MM.1S (cell line): Measurements from ENCODE around the gene CACNA1E.

Source experiments
- DNase-seq: peaks from one replicate; pipeline ENCODE4 v3.0.0-alpha.2; 2015
- H2AFZ ChIP-seq: fragments of 300-600 bp; sonication (generic); 2 replicates; pipeline ENCODE4 v1.6.0; 2016; ENCODE audit warnings: antibody characterized with exemption, low read length
- H3F3A ChIP-seq: fragments of 300-600 bp; sonication (generic); 2 replicates; pipeline ENCODE4 v1.6.1; 2016; ENCODE audit warnings: mild to moderate bottlenecking, antibody characterized with exemption, low read length, moderate library complexity, mixed read lengths; ENCODE audit not compliant: insufficient read depth
- H3K27ac ChIP-seq: fragments of 300-600 bp; sonication (generic); 2 replicates; pipeline ENCODE4 v1.5.1; 2016; ENCODE audit warnings: mild to moderate bottlenecking, low read length
- H3K27me3 ChIP-seq: fragments of 300-600 bp; sonication (generic); replicated peaks from 2 replicates; pipeline ENCODE4 v1.6.0; 2016; ENCODE audit warnings: low read length; ENCODE audit not compliant: insufficient read depth
- H3K36me3 ChIP-seq: fragments of 300-600 bp; sonication (generic); replicated peaks from 2 replicates; pipeline ENCODE4 v1.6.1; 2016; ENCODE audit warnings: mild to moderate bottlenecking, low read length, mixed read lengths; ENCODE audit not compliant: insufficient read depth
- H3K4me1 ChIP-seq: fragments of 300-600 bp; sonication (generic); 2 replicates; pipeline ENCODE4 v1.6.1; 2016; ENCODE audit warnings: low read length, mixed read lengths
- H3K4me2 ChIP-seq: fragments of 300-600 bp; sonication (generic); 2 replicates; pipeline ENCODE4 v1.6.0; 2016; ENCODE audit warnings: low read depth, low read length
- H3K4me3 ChIP-seq: fragments of 300-600 bp; sonication (generic); 2 replicates; pipeline ENCODE4 v1.5.1; 2016; ENCODE audit warnings: low read length, mixed read lengths
- H3K79me2 ChIP-seq: fragments of 300-600 bp; sonication (generic); 2 replicates; pipeline ENCODE4 v1.6.1; 2016; ENCODE audit warnings: mixed run types, low read length, mixed read lengths
- H3K9ac ChIP-seq: fragments of 300-600 bp; sonication (generic); 2 replicates; pipeline ENCODE4 v1.6.1; 2016; ENCODE audit warnings: low read length, mixed read lengths
- H3K9me2 ChIP-seq: fragments of 300-600 bp; sonication (generic); replicated peaks from 2 replicates; pipeline ENCODE4 v1.6.1; 2016; ENCODE audit warnings: mild to moderate bottlenecking, low read length, mixed read lengths; ENCODE audit not compliant: insufficient read depth
- H3K9me3 ChIP-seq: fragments of 300-600 bp; sonication (generic); replicated peaks from 2 replicates; pipeline ENCODE4 v1.6.1; 2016; ENCODE audit warnings: mild to moderate bottlenecking, low read length, mixed read lengths; ENCODE audit not compliant: insufficient read depth
- H4K20me1 ChIP-seq: fragments of 300-600 bp; sonication (generic); 2 replicates; pipeline ENCODE4 v1.6.1; 2016; ENCODE audit warnings: mild to moderate bottlenecking, low read length, moderate library complexity, mixed read lengths; ENCODE audit not compliant: insufficient read depth
- EZH2 ChIP-seq: fragments of 300-600 bp; sonication (generic); optimal IDR thresholded peaks from 2 replicates; pipeline ENCODE3; 2017; ENCODE audit warnings: low read depth, mild to moderate bottlenecking, antibody characterized with exemption, low read length, mixed read lengths
- EZH2phosphoT487 ChIP-seq: fragments of 300-600 bp; sonication (generic); IDR thresholded peaks from 2 replicates; pipeline ENCODE4 v1.6.1; 2018; ENCODE audit warnings: antibody characterized with exemption, low read length
- TF ChIP-seq, protein P1 (sequence below): fragments of 300-600 bp; sonication (generic); IDR thresholded peaks from 2 replicates; pipeline ENCODE4 v1.5.1; 2016; ENCODE audit warnings: antibody characterized with exemption, low read length, mixed read lengths

CACNA1E gene

DNA sequence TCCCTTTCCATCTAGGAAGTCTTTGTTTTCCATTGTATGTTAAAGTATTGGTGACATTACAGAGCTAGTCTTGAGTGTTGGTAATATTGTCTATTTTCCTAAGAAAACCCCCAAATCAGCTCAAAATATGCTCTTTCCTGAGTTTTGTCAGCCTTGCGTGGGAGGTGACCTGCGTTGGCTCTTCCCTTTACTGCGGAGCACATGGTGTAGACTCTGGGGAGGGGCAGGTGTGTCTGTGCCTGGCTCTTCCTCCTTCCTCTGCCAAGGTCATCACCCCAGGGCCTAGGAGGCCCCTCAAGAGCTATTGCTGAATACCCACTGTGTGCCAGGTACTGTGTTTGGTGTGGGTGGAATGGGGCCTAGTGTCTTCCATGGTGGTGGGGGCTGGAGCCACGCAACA is 33.4 kb downstream of the CACNA1E start:
- Histone ChIP-seq H3K79me2 (no peaks in the 10 kb centered on the region), H3K4me3 (no peak overlapping the region), H3K9me3 (no peaks in the 10 kb centered on the region), H4K20me1 (no peaks in the 10 kb centered on the region), H3K4me2 (no peak overlapping the region), H3F3A (no peaks in the 10 kb centered on the region), H3K9ac (no peak overlapping the region), H3K36me3 (no peaks in the 10 kb centered on the region), H3K9me2 (no peaks in the 10 kb centered on the region), H3K27me3 (no peaks in the 10 kb centered on the region), H3K4me1 (peaks cover 20% of the 10 kb centered on the region; the same call in 1 of the 2 replicates), H3K27ac (no peak overlapping the region), H2AFZ (no peak overlapping the region)
- TF ChIP-seq, protein P1, sequence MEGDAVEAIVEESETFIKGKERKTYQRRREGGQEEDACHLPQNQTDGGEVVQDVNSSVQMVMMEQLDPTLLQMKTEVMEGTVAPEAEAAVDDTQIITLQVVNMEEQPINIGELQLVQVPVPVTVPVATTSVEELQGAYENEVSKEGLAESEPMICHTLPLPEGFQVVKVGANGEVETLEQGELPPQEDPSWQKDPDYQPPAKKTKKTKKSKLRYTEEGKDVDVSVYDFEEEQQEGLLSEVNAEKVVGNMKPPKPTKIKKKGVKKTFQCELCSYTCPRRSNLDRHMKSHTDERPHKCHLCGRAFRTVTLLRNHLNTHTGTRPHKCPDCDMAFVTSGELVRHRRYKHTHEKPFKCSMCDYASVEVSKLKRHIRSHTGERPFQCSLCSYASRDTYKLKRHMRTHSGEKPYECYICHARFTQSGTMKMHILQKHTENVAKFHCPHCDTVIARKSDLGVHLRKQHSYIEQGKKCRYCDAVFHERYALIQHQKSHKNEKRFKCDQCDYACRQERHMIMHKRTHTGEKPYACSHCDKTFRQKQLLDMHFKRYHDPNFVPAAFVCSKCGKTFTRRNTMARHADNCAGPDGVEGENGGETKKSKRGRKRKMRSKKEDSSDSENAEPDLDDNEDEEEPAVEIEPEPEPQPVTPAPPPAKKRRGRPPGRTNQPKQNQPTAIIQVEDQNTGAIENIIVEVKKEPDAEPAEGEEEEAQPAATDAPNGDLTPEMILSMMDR = no peak
- TF ChIP-seq EZH2phosphoT487 = no peak
- no peak for TF ChIP-seq EZH2
- no peak for DNase-seq

DNA sequence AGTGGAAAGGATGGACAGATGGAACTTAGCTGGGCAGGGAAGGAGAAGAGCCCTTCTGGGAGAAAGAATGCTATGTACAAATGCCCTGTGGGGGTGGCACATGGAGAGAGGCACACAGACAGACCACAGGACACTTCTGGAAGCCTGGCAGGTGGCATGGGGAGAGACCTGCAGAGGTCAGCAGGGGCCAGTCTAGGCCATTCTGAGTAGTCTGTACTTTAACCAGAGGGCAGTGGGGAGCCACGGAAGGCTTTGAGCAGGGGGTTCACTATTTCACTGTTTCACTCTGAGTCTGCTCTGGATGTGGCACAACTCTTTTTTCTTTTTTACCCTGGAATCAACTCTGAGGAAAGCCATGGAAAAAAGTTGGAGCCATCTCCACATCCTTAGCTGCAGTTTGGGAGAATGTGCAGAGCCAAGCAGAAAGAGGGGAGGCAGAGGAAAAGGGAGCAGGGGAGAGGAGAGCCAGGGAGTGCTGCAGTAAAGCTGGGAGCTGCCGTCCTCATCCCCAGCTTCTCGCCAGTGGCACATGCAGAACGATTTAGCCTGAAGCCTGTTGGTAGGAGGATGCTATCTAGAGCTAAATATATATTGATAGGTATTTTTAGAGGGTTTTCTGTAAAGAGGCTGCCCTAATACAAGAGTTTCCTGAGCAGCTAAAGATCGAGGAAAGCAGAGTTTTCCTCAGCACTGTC is 34.0 kb downstream of the CACNA1E start:
- Histone ChIP-seq H3K27ac (no peak overlapping the region), H3F3A (no peaks in the 10 kb centered on the region), H3K4me3 (no peak overlapping the region), H3K9me3 (no peaks in the 10 kb centered on the region), H4K20me1 (no peaks in the 10 kb centered on the region), H2AFZ (no peak overlapping the region), H3K79me2 (no peaks in the 10 kb centered on the region), H3K9me2 (no peaks in the 10 kb centered on the region), H3K9ac (no peak overlapping the region), H3K36me3 (no peaks in the 10 kb centered on the region), H3K4me2 (no peak overlapping the region), H3K27me3 (no peaks in the 10 kb centered on the region), H3K4me1 (peaks cover 20% of the 10 kb centered on the region; the same call in 1 of the 2 replicates)
- TF ChIP-seq EZH2 (no peak), EZH2phosphoT487 (no peak)
- TF ChIP-seq, protein P1 = no peak
- no peak for DNase-seq

DNA sequence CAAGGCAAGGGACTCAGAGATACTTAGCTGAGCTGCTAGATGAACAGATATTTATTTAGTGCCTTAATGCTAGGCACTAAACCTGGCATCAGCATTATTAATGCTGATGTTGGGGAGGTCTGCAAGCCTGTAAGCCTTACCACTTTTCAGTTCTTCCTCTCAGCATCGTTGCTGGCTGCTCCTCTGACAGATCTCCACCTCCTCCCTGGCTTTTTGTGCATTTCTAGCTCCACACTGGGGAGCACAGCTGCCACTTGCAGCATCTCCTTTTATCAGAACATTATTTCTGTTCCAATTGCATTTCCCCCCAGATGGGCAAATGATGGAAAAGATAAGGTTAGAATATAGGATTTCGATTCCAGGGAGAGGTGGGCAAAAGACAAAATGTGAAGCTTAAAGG is 34.8 kb downstream of the CACNA1E start:
- DNase-seq = no peak
- Histone ChIP-seq H3K9me2 (no peaks in the 10 kb centered on the region), H4K20me1 (no peaks in the 10 kb centered on the region), H3K9ac (no peak overlapping the region), H3K27ac (no peak overlapping the region), H3K4me2 (no peak overlapping the region), H3K9me3 (no peaks in the 10 kb centered on the region), H3K79me2 (no peaks in the 10 kb centered on the region), H3F3A (no peaks in the 10 kb centered on the region), H2AFZ (no peak overlapping the region), H3K4me3 (no peak overlapping the region), H3K27me3 (no peaks in the 10 kb centered on the region), H3K4me1 (peaks cover 20% of the 10 kb centered on the region; the same call in 1 of the 2 replicates), H3K36me3 (no peaks in the 10 kb centered on the region)
- TF ChIP-seq EZH2 (no peak), EZH2phosphoT487 (no peak)
- TF ChIP-seq, protein P1 = no peak
